Measurements from ENCODE around the gene CSMD2.

CSMD2 gene

GRCh38 chr1:33469691-33470090, 695.3 kb downstream of the CSMD2 start:
- no peak overlapping the region for H3K4me3 ChIP-seq (ENCODE audit: low read depth, low read length)
- H3K9ac ChIP-seq (ENCODE audit: low read depth, low read length): no peak overlapping the region
- H3K27me3 ChIP-seq (ENCODE audit: control insufficient read depth, insufficient read depth, low read length): no peaks in the 10 kb centered on the region
- no peak overlapping the region for H3K27ac ChIP-seq (ENCODE audit: low read depth, low read length)
- peaks cover 16% of the 10 kb centered on the region; the same call in 1 of the 2 replicates for H3K4me1 ChIP-seq (ENCODE audit: control insufficient read depth, insufficient read depth, low read length)
- H3K9me3 ChIP-seq (ENCODE audit: control insufficient read depth, insufficient read depth, low read length): no peaks in the 10 kb centered on the region
- no peaks in the 10 kb centered on the region for H3K36me3 ChIP-seq (ENCODE audit: control insufficient read depth, insufficient read depth, low read length)

- Histone ChIP-seq H3K4me1 (ENCODE audit: control insufficient read depth, insufficient read depth, low read length) (peaks cover 16% of the 10 kb centered on the region; the same call in 1 of the 2 replicates), H3K36me3 (ENCODE audit: control insufficient read depth, insufficient read depth, low read length) (no peaks in the 10 kb centered on the region), H3K27me3 (ENCODE audit: control insufficient read depth, insufficient read depth, low read length) (no peaks in the 10 kb centered on the region), H3K4me3 (ENCODE audit: low read depth, low read length) (no peak overlapping the region), H3K27ac (ENCODE audit: low read depth, low read length) (no peak overlapping the region), H3K9me3 (ENCODE audit: control insufficient read depth, insufficient read depth, low read length) (no peaks in the 10 kb centered on the region), H3K9ac (ENCODE audit: low read depth, low read length) (no peak overlapping the region)
These were observed 696.1 kb downstream of the CSMD2 start for GRCh38 chr1:33468967-33469366.

- Histone ChIP-seq H3K36me3 (ENCODE audit: control insufficient read depth, insufficient read depth, low read length) (no peaks in the 10 kb centered on the region), H3K27me3 (ENCODE audit: control insufficient read depth, insufficient read depth, low read length) (no peaks in the 10 kb centered on the region), H3K9me3 (ENCODE audit: control insufficient read depth, insufficient read depth, low read length) (no peaks in the 10 kb centered on the region), H3K27ac (ENCODE audit: low read depth, low read length) (no peak overlapping the region), H3K9ac (ENCODE audit: low read depth, low read length) (no peak overlapping the region), H3K4me1 (ENCODE audit: control insufficient read depth, insufficient read depth, low read length) (peaks cover 16% of the 10 kb centered on the region; the same call in 1 of the 2 replicates), H3K4me3 (ENCODE audit: low read depth, low read length) (no peak overlapping the region)
These were observed 696.5 kb downstream of the CSMD2 start for GRCh38 chr1:33468531-33468930.

- H3K9ac ChIP-seq (ENCODE audit: low read depth, low read length): no peak overlapping the region
- H3K4me3 ChIP-seq (ENCODE audit: low read depth, low read length): no peak overlapping the region
- no peak overlapping the region for H3K27ac ChIP-seq (ENCODE audit: low read depth, low read length)
- H3K9me3 ChIP-seq (ENCODE audit: control insufficient read depth, insufficient read depth, low read length): no peaks in the 10 kb centered on the region
- H3K36me3 ChIP-seq (ENCODE audit: control insufficient read depth, insufficient read depth, low read length): no peaks in the 10 kb centered on the region
- peaks cover 16% of the 10 kb centered on the region; the same call in 1 of the 2 replicates for H3K4me1 ChIP-seq (ENCODE audit: control insufficient read depth, insufficient read depth, low read length)
- no peaks in the 10 kb centered on the region for H3K27me3 ChIP-seq (ENCODE audit: control insufficient read depth, insufficient read depth, low read length)
These were observed 697.0 kb downstream of the CSMD2 start for GRCh38 chr1:33468011-33468410.

GRCh38 chr1:33466159-33466558, 698.9 kb downstream of the CSMD2 start:
- no peak overlapping the region for H3K27ac ChIP-seq (ENCODE audit: low read depth, low read length)
- H3K9me3 ChIP-seq (ENCODE audit: control insufficient read depth, insufficient read depth, low read length): no peaks in the 10 kb centered on the region
- no peak overlapping the region for H3K9ac ChIP-seq (ENCODE audit: low read depth, low read length)
- H3K36me3 ChIP-seq (ENCODE audit: control insufficient read depth, insufficient read depth, low read length): no peaks in the 10 kb centered on the region
- H3K4me1 ChIP-seq (ENCODE audit: control insufficient read depth, insufficient read depth, low read length): peaks cover 9% of the 10 kb centered on the region; the same call in 1 of the 2 replicates
- no peak overlapping the region for H3K4me3 ChIP-seq (ENCODE audit: low read depth, low read length)
- no peaks in the 10 kb centered on the region for H3K27me3 ChIP-seq (ENCODE audit: control insufficient read depth, insufficient read depth, low read length)

GRCh38 chr1:33465316-33465715, 699.7 kb downstream of the CSMD2 start:
- H3K4me1 ChIP-seq (ENCODE audit: control insufficient read depth, insufficient read depth, low read length): peaks cover 3% of the 10 kb centered on the region; the same call in 1 of the 2 replicates
- no peak overlapping the region for H3K27ac ChIP-seq (ENCODE audit: low read depth, low read length)
- no peak overlapping the region for H3K4me3 ChIP-seq (ENCODE audit: low read depth, low read length)
- no peak overlapping the region for H3K9ac ChIP-seq (ENCODE audit: low read depth, low read length)
- no peaks in the 10 kb centered on the region for H3K27me3 ChIP-seq (ENCODE audit: control insufficient read depth, insufficient read depth, low read length)
- no peaks in the 10 kb centered on the region for H3K36me3 ChIP-seq (ENCODE audit: control insufficient read depth, insufficient read depth, low read length)
- no peaks in the 10 kb centered on the region for H3K9me3 ChIP-seq (ENCODE audit: control insufficient read depth, insufficient read depth, low read length)

- Histone ChIP-seq H3K27me3 (ENCODE audit: control insufficient read depth, insufficient read depth, low read length) (no peaks in the 10 kb centered on the region), H3K27ac (ENCODE audit: low read depth, low read length) (no peak overlapping the region), H3K36me3 (ENCODE audit: control insufficient read depth, insufficient read depth, low read length) (no peaks in the 10 kb centered on the region), H3K4me3 (ENCODE audit: low read depth, low read length) (no peak overlapping the region), H3K9ac (ENCODE audit: low read depth, low read length) (no peak overlapping the region), H3K9me3 (ENCODE audit: control insufficient read depth, insufficient read depth, low read length) (no peaks in the 10 kb centered on the region), H3K4me1 (ENCODE audit: control insufficient read depth, insufficient read depth, low read length) (no peaks in the 10 kb centered on the region)
These were observed 700.5 kb downstream of the CSMD2 start for GRCh38 chr1:33464552-33464951.

Data from HUES48 (cell line).